ENCODE results near the gene RET.
"Not testable (repeated sequence)": the region's sequence is repeated elsewhere in the genome, so short reads cannot be mapped to it uniquely, and the experiment has no call there.

The RET gene

GRCh38 chr10:43079856-43080255 lies 3.0 kb downstream of the RET start:
- DNase-seq, result no peak

DNA sequence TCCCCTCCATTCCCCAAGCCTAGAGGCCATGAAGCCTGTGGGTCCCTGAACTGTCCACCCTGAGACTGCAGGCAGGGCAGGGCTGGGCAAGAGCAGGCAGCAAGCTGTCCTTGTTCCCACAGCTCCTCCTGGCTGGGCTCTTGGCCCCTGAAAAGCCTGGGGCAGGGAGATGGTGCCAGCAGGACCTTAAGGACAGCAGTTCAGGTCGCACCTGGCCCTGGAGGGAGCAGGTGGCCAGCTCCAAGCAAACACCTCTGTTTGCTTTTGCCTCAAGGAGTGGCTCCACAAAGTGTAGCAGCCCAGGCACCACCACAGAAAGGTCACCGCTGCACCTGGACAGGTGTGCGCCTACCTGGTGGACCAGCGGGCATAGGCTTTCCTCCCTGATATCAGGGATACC lies 5.2 kb downstream of the RET start:
- no peak for DNase-seq

- no peak for DNase-seq
Observed at GRCh38 chr10:43082746-43083145, 5.9 kb downstream of the RET start.

DNA sequence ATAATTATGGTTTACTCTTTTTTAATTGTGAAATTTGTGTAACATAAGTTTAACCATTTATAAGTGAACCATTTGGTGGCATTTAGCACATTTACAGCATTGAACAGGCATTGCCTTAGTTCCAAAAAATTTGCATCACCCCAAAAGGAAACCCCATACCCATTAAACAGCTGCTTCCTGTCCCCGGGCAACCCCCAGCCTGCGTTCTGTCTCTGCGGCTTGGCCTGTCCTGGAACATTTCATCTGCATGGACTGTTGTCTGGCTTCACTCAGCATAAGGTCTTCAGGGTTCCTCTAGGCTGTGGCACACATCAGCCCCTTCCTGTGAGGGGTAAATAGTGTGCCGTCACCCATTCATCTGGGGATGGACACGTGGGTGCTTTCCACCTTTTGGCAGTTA lies 6.9 kb downstream of the RET start:
- no peak for DNase-seq

DNA sequence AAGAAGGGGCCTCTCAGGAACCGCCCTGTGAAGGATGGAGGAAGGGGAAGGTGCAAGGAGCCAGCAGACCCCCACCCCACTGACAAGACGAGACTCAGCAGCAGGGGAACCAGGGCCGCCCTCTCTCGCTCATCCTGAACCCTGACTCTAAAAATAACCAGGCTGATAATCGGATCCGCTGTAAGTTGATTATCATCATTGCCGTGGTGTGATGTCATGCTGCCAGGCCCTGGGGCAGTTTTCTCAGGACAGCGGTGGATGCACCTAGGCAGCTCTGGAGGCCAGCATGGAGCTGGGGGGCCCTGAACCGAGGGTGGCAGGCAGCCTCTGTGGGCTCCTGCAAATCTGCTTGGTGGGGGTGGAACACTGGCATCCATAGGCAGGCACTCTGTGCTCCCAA lies 7.9 kb downstream of the RET start:
- DNase-seq, result no peak

DNA sequence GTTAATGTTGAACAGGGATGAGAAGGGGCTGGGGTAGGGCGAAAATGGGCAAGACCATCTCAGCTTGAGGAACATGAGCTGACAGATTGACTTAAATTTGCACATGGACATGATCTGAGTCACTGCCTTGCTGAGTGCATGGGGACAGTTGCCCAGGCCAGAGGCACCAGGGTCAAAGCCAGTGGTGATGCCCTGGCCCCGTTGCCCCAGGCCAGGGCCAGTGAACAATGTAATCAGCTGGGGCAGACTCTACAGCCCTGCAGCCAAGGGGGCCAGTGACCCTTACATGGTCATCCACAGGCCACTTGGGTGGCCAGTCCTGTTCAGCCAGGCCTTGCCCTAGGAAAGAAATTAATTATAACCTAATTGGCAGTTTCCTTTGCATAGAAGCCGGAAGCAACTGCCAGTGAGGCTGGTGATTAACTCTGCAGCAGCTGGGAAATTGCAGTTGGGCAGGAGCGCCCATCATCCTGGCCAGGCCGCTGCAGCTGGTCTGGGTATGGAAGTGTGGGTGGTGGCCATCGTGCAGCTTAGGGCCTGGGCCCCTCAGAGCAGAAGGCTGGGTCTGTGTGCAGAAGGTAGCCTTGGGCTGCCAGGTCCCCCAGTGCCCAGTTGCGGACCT lies 9.6 kb downstream of the RET start:
- no peak for DNase-seq

DNA sequence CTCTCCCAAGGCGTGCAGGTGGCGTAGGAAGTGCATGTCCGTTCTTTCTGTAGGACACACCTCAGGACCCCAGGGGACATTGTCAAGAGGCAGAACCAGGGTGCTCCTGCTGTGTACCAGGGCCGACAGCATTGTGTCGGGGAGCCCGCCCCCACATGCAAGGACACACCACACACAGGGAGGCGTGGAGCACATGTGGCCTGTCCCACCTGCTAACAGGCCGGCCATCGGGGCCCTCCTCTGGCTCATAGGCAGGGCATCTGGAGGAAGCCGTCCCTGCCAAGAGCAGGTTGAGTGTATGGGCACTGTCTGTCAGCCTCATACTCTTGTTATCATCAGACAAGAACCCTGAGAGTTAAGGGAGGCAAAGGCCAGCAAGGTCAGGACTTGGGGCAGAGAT lies 12.7 kb downstream of the RET start:
- no peak for DNase-seq

DNA sequence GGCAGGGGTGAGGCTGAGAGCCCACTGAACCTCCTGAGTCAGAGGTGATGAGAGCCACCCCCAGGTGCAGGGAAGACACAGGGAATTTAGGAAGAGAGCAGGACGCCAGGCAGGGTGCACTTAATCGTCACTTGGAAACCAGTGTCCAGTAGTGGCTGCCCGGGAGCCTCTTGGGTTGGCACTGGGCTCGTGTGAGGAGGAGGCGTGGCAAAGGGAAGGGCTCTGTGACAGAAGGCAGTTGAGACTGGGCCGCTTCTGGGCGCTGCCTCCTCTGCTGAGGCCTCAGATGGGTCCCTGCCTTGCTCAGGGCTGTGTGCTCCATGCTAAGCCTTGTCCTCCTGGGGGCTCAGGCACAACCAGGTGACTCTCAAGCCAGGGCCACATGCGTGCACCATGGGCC lies 13.3 kb downstream of the RET start:
- DNase-seq, result no peak

GRCh38 chr10:43090664-43091063 lies 13.8 kb downstream of the RET start:
- no peak for DNase-seq

- no peak for DNase-seq
Observed at GRCh38 chr10:43091846-43092245, 15.0 kb downstream of the RET start.

GRCh38 chr10:43093423-43094076 lies 16.7 kb downstream of the RET start:
- no peak for DNase-seq

DNA sequence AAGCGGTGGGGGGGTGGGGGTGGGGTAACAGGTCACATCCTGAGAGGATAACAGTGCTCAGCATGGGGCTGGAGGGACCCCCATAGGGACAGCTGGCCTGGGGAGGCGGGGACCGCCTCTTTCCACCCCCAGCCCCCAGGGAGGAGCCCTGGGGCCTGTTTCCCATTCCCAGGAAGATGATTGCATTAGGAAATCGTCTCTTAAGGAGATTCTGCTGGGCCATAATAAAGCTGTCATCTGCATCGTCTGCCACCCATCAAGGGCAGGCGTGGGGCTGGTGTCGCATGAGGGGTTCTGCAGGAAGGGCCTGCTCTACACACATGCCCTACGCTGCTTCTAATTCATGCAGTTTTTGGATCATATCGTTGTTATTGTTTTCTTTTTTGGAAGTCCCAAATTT lies 17.2 kb downstream of the RET start:
- DNase-seq, result no peak

DNA sequence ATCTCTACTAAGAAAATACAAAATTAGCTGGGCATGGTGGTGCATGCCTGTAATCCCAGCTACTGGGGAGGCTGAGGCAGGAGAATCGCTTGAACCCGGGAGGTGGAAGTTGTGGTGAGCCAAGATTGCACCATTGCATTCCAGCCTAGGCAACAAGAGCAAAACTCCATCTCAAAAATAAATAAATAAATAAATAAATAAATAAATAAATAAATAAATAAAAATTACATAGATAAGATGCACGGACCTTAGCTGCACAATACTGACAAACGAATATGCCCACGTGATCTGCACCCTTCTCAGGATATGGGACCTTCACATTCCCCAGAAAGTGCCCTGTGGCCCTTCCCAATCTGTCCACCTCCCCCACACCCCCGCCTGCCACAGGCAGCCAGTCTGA lies 22.5 kb downstream of the RET start:
- not testable (repeated sequence) for DNase-seq

GRCh38 chr10:43099928-43100327 lies 23.1 kb downstream of the RET start:
- DNase-seq, result no peak

DNA sequence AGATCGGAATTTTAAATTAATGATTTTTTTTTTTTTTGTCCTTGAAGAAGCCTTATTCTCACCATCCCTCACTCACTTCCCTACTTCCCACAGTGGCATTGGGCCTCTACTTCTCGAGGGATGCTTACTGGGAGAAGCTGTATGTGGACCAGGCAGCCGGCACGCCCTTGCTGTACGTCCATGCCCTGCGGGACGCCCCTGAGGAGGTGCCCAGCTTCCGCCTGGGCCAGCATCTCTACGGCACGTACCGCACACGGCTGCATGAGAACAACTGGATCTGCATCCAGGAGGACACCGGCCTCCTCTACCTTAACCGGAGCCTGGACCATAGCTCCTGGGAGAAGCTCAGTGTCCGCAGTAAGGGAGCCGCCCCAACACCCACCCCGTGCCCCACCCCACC lies 23.5 kb downstream of the RET start:
- DNase-seq, result no peak

DNA sequence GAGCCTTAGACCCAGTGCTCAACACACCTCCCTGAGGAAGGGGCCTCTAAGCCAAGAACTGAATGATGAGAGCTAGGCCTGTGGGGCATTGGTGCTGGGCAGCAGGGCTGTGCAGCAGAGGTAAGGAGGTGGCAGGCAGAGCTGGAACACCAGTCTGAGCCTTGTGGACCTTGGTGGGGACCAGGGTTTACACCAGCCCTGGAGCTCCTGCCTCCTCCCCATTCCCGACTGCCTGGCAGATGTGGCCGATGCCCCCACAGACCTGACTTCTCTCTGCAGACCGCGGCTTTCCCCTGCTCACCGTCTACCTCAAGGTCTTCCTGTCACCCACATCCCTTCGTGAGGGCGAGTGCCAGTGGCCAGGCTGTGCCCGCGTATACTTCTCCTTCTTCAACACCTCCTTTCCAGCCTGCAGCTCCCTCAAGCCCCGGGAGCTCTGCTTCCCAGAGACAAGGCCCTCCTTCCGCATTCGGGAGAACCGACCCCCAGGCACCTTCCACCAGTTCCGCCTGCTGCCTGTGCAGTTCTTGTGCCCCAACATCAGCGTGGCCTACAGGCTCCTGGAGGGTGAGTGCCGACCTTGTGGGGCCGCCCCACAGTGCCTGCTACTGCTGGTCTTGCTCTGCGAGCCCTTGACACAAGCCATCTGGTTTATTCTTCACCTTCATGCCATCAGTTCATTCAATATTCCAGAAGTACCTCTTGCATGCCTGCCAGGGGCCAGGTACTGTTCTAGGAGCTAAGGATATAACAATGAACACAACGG lies 25.4 kb downstream of the RET start:
- DNase-seq, result no peak

- DNase-seq, result peak; percentile 77
Observed at GRCh38 chr10:43105102-43105955, 28.5 kb downstream of the RET start.

- DNase-seq, result no peak
Observed at GRCh38 chr10:43105956-43106229, 29.0 kb downstream of the RET start.

DNA sequence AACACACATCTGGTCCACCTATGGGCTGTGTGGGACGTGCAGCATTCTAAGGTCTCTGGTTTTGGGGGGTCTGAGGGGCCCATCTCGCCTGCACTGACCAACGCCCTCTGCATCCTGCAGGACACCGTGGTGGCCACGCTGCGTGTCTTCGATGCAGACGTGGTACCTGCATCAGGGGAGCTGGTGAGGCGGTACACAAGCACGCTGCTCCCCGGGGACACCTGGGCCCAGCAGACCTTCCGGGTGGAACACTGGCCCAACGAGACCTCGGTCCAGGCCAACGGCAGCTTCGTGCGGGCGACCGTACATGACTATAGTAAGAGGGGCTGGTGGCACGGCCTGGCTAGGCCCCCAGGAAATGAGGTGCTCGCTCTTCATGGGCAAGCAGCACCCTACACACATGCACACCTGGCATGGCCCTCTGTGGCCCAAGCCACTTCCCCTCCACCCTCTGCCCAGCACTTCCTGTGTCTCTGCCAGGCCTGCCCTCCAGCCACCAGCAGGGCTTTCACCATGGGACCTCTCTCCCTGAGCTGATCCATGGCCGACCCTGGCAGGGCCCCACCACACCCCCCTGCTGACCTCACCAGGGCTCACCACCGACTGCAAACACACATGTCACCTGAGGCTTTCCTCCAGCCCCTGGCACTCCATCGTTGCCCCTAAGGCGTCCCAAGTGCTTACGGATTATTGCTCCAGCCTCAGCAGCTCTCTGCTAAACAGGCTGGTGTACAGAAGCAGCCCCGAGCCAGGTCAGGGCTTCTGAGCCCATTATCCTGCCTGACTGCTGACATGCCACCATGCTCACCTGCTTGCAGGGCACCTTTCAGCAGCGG lies 29.6 kb downstream of the RET start:
- DNase-seq, result no peak

GRCh38 chr10:43108951-43109350 lies 32.1 kb downstream of the RET start:
- DNase-seq, result no peak

DNA sequence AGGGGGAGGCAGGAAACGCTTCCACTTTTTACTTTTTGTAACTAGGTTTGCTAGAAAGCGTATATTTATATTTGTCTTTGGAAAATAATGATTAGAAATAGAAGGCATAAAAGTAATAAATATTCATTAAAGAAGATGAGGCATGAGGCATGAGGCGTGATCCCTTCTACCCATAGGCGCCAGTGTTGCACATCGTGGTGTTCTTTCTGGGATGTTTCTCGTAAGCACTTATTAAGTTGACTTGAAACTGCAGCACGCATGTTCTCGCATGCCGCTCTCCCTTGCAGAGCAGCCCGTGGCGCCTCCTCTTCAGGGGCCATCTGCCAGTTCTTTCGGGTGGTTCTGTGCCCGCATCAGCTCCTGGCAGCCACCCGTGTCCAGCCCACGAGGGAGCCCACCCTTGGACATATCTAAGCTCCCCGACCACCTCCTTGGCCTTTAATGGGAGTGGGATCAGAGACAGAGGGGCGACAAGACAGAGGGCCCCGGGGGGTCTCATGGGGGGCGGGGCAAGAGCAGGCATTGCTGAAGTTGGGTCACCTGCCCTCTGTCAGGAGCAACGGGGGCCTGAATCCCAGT lies 32.9 kb downstream of the RET start:
- no peak for DNase-seq

- DNase-seq, result no peak
Observed at GRCh38 chr10:43110338-43111071, 33.6 kb downstream of the RET start.

Measured in stimulated activated CD4-positive, alpha-beta T cell treated with anti-CD3 and anti-CD28 coated beads, Interleukin-4, amount 100 ng/mL, for 24 hours (primary cell).